Epithelial cell of esophagus (primary cell): ENCODE data around the gene CEP350.
A peak's percentile ranks its signal among the peaks of the same experiment; 100 is the strongest.
"Not testable (repeated sequence)": the region's sequence is repeated elsewhere in the genome, so short reads cannot be mapped to it uniquely, and the experiment has no call there.

Experiments used
- DNase-seq: peaks from one replicate; pipeline ENCODE4 v3.0.0; 2010; ENCODE audit warnings: low read depth
- H3K4me3 ChIP-seq: 2 replicates; pipeline ENCODE4 v1.5.1; 2011; ENCODE audit warnings: mild to moderate bottlenecking, low read length, control low read depth
- CTCF ChIP-seq: IDR thresholded peaks from 2 replicates; pipeline ENCODE4 v1.5.1; 2011; ENCODE audit warnings: low read depth, mild to moderate bottlenecking, low read length, control low read depth, inconsistent platforms; ENCODE audit not compliant: insufficient read depth; ENCODE audit errors: missing control alignments

The CEP350 gene

GRCh38 chr1:179990847-179991246 lies 36.2 kb downstream of the CEP350 start:
- no peak overlapping the region for H3K4me3 ChIP-seq
- no peak for DNase-seq
- TF ChIP-seq CTCF, result no peak

GRCh38 chr1:179995576-179995975 lies 41.0 kb downstream of the CEP350 start:
- DNase-seq, result no peak

GRCh38 chr1:179996099-179996498 lies 41.5 kb downstream of the CEP350 start:
- DNase-seq, result no peak
- TF ChIP-seq CTCF, result no peak
- H3K4me3 ChIP-seq, result no peak overlapping the region

More at GRCh38 chr1:179995576-179995975, 41.0 kb downstream of the CEP350 start:
- H3K4me3 ChIP-seq, result no peak overlapping the region
- no peak for TF ChIP-seq CTCF

- no peak overlapping the region for H3K4me3 ChIP-seq
- no peak for TF ChIP-seq CTCF
- DNase-seq, result peak; percentile 2
Measured at GRCh38 chr1:180000575-180000974, 46.0 kb downstream of the CEP350 start.

- peak; percentile 14 for DNase-seq
- no peak overlapping the region for H3K4me3 ChIP-seq
- TF ChIP-seq CTCF, result no peak
Measured at GRCh38 chr1:180002437-180002836, 47.8 kb downstream of the CEP350 start.

- no peak overlapping the region for H3K4me3 ChIP-seq
- no peak for TF ChIP-seq CTCF
- no peak for DNase-seq
Measured at GRCh38 chr1:180003026-180003695, 48.6 kb downstream of the CEP350 start.

GRCh38 chr1:180006762-180007161 lies 52.2 kb downstream of the CEP350 start:
- not testable (repeated sequence) for DNase-seq, H3K4me3 ChIP-seq
